GM12878 (cell line): ENCODE results near the gene CPA4. TPM values are rescaled to one million over a fixed set of nuclear protein-coding genes. Genes with fewer than 3 reads are reported as not detected.
"Not testable (repeated sequence)": the region's sequence is repeated elsewhere in the genome, so short reads cannot be mapped to it uniquely, and the experiment has no call there.

Experiments used
- ATAC-seq: fragments of 200-7000 bp; cut with Tn5 transposase; 3 replicates; pipeline ENCODE4 v1.9.1; 2020; ENCODE audit warnings: mild to moderate bottlenecking, moderate library complexity
- BruUV-seq: library from RNA; stranded (reverse); fragments of 400-500 nt; replicated peaks from 2 replicates; lab custom pipeline; 2021; lab: Mats Ljungman, UMichigan
- CTCF ChIA-PET: fragments of 300-600 bp; sonication (Branson Sonifier 250); formaldehyde crosslinking; extraction: SDS; loops from one replicate; lab custom pipeline; 2021; ENCODE audit warnings: inconsistent platforms; lab: Yijun Ruan, JAX
- POLR2A ChIA-PET: fragments of 350-600 bp; formaldehyde crosslinking; extraction: SDS; loops from one replicate; lab custom pipeline; 2021; ENCODE audit warnings: inconsistent platforms; lab: Charles Lee
- RAD21 ChIA-PET: fragments of 300-600 bp; sonication (Branson Sonifier 250); formaldehyde crosslinking; loops from one replicate; lab custom pipeline; 2023; ENCODE audit warnings: antibody characterized with exemption; ENCODE audit not compliant: unreplicated experiment; lab: Charles Lee
- SMC1A ChIA-PET: fragments of 300-600 bp; sonication (Branson Sonifier 250); formaldehyde crosslinking; loops from one replicate; lab custom pipeline; 2023; ENCODE audit not compliant: unreplicated experiment, uncharacterized antibody; lab: Charles Lee
- DNase-seq: peaks from one replicate; pipeline ENCODE4 v3.0.0-alpha.2; 2011; ENCODE audit warnings: low read depth, low spot score
- FAIRE-seq: peaks from 3 replicates; lab custom pipeline; 2011; peaks lifted over from hg19 to GRCh38; lab: Jason Lieb, UNC
- H2AFZ ChIP-seq: 2 replicates; pipeline ENCODE4 v1.6.0; 2011; ENCODE audit warnings: low read depth, low read length, control low read depth; ENCODE audit not compliant: control insufficient read depth
- H3K27ac ChIP-seq: 2 replicates; pipeline ENCODE4 v1.5.1; 2011; ENCODE audit warnings: control low read depth; ENCODE audit not compliant: control insufficient read depth, insufficient read depth
- H3K27me3 ChIP-seq, 2 experiments: replicated peaks in 1 of 2; 2 replicates each; pipeline versions ENCODE4 v1.6.0 to v1.6.1; 2011; ENCODE audit warnings: low read length in 1 of 2; ENCODE audit not compliant: control insufficient read depth in 2 of 2, insufficient read depth in 2 of 2
- H3K36me3 ChIP-seq, 2 experiments: 2 replicates each; pipeline ENCODE4 v1.5.1; 2011; ENCODE audit warnings: low read length in 1 of 2; ENCODE audit not compliant: control insufficient read depth in 2 of 2, insufficient read depth in 2 of 2
- H3K4me1 ChIP-seq: 2 replicates; pipeline ENCODE4 v1.6.1; 2011; ENCODE audit warnings: mild to moderate bottlenecking, low read length, moderate library complexity, mixed read lengths; ENCODE audit not compliant: control insufficient read depth, insufficient read depth
- H3K4me2 ChIP-seq: 2 replicates; pipeline ENCODE4 v1.6.0; 2011; ENCODE audit warnings: control low read depth; ENCODE audit not compliant: control insufficient read depth, insufficient read depth
- H3K4me3 ChIP-seq: fragments of 200-600 bp; sonication (generic); 2 replicates; pipeline ENCODE4 v1.5.1; 2016
- H3K79me2 ChIP-seq: 2 replicates; pipeline ENCODE4 v1.6.0; 2011; ENCODE audit warnings: low read length; ENCODE audit not compliant: control insufficient read depth, insufficient read depth
- H3K9ac ChIP-seq: 2 replicates; pipeline ENCODE4 v1.8.0; 2011; ENCODE audit warnings: low read length, control low read depth, mixed read lengths; ENCODE audit not compliant: control insufficient read depth, insufficient read depth
- H3K9me3 ChIP-seq: replicated peaks from 3 replicates; pipeline ENCODE4 v1.5.1; 2011; ENCODE audit warnings: mild to moderate bottlenecking, low read length; ENCODE audit not compliant: control insufficient read depth, insufficient read depth
- H4K20me1 ChIP-seq: 2 replicates; pipeline ENCODE4 v1.6.0; 2011; ENCODE audit not compliant: control insufficient read depth, insufficient read depth
- WGBS: methylation state at CpG from one replicate; pipeline ENCODE4 v1.1.6; 2016; ENCODE audit warnings: low lambda C conversion rate; ENCODE audit not compliant: insufficient replicate concordance, insufficient coverage; ENCODE audit errors: missing lambda C conversion rate; 5-methylcytosine and 5-hydroxymethylcytosine counted together
- in situ Hi-C: fragments of 300-500 bp; cut with MboI; formaldehyde crosslinking; loops from 9 replicates; pipeline ENCODE4 v1.14.3; 2018; ENCODE audit warnings: mixed read lengths
- intact Hi-C: fragments of 100-400 bp; cut with micrococcal nuclease; formaldehyde crosslinking; loops from one replicate; pipeline ENCODE4 v1.14.2; 2022; ENCODE audit not compliant: unreplicated experiment
- polyA plus RNA-seq, 11 experiments: library from polyadenylated mRNA; depleted of rRNA in 4 of 11; unstranded in 6 of 11; stranded (reverse) in 5 of 11; fragments of >200 nt; fragmentation: Nextera tagmentation in 4 of 11; fragmentation: Illumina TruSeq in 1 of 11; extraction: Ambion mirVana in 4 of 11; extraction: Trizol in 1 of 11; gene quantifications; 1 replicate in 1 of 11; 2 replicates in 10 of 11; pipeline versions ENCODE4 v1.2.1 to v1.2.3, GENCODE V29; 2011 to 2016; ENCODE audit warnings: inconsistent platforms in 2 of 11, missing spikeins in 2 of 11, low read depth in 1 of 11
- total RNA-seq, 4 experiments: library from RNA; depleted of rRNA in 3 of 4; stranded (reverse); fragments of >200 nt in 3 of 4; fragmentation: Illumina TruSeq in 1 of 4; extraction: Trizol in 1 of 4; gene quantifications; 2 replicates each; pipeline versions ENCODE4 v1.2.1 to v1.2.3, GENCODE V29; 2013 to 2021

The CPA4 gene
- total and polyA plus RNA-seq, 10 of the 15 experiments (the other 5 are each of a cell fraction or from before 2014, with no cell fraction given): 0.05 to 0.35 (median 0.18) TPM; not detected in 1

- BruUV-seq, H2AFZ ChIP-seq, POLR2A ChIA-PET, in situ Hi-C loops, H3K4me3 ChIP-seq, H3K9ac ChIP-seq, RAD21 ChIA-PET, H3K9me3 ChIP-seq, DNase-seq, SMC1A ChIA-PET, H4K20me1 ChIP-seq, FAIRE-seq, H3K4me1 ChIP-seq, H3K4me2 ChIP-seq, H3K27ac ChIP-seq, H3K27me3 ChIP-seq, H3K79me2 ChIP-seq, H3K36me3 ChIP-seq, intact Hi-C loops, ATAC-seq: not testable (repeated sequence)
- CTCF ChIA-PET: interaction anchor here (1.6 kb wide), 1 partner anchor 10 kb away, joined by 3 read pairs; no protein-coding TSS in a partner anchor
- 100% methylated on average over 2 of the region's 5 CpGs for WGBS
These were observed 44.1 kb upstream of the CPA4 start for GRCh38 chr7:130248842-130249241.

GRCh38 chr7:130249626-130250025, 43.3 kb upstream of the CPA4 start:
- H3K36me3 ChIP-seq, CTCF ChIA-PET, H3K4me3 ChIP-seq, H3K4me2 ChIP-seq, ATAC-seq, H3K27ac ChIP-seq, DNase-seq, H3K9me3 ChIP-seq, H2AFZ ChIP-seq, H3K79me2 ChIP-seq, intact Hi-C loops, in situ Hi-C loops, RAD21 ChIA-PET, BruUV-seq, H3K27me3 ChIP-seq, SMC1A ChIA-PET, FAIRE-seq, H3K4me1 ChIP-seq, H4K20me1 ChIP-seq, H3K9ac ChIP-seq: not testable (repeated sequence)
- 62% methylated on average over 3 of the region's 3 CpGs for WGBS
- POLR2A ChIA-PET: interaction anchor here (0.6 kb wide), 1 partner anchor 9 kb away, joined by 3 read pairs; no protein-coding TSS in a partner anchor
